GM23338 (cell line): Measurements from ENCODE around the gene APBB1IP. TPM values are rescaled to one million over a fixed set of nuclear protein-coding genes. Genes with fewer than 3 reads are reported as not detected.

Experiments
- ATAC-seq: fragments of 200-7000 bp; cut with Tn5 transposase; 3 replicates; pipeline ENCODE4 v1.9.1; 2020
- DNase-seq: peaks from one replicate; pipeline ENCODE4 v3.0.0-alpha.2; 2015; ENCODE audit warnings: low spot score
- H2AFZ ChIP-seq: fragments of 200-600 bp; sonication (generic); 2 replicates; pipeline ENCODE4 v1.8.0; 2016; ENCODE audit warnings: antibody characterized with exemption, mild to moderate bottlenecking, moderate library complexity
- H3F3A ChIP-seq: fragments of 200-600 bp; sonication (generic); replicated peaks from 2 replicates; pipeline ENCODE4 v1.8.0; 2017; ENCODE audit warnings: antibody characterized with exemption, mixed run types, low read depth
- H3K27ac ChIP-seq: fragments of 200-600 bp; sonication (generic); 2 replicates; pipeline ENCODE4 v1.6.1; 2016; ENCODE audit warnings: low read depth
- H3K27me3 ChIP-seq: fragments of 200-600 bp; sonication (generic); 2 replicates; pipeline ENCODE4 v1.8.0; 2016; ENCODE audit warnings: mild to moderate bottlenecking, mixed run types, moderate library complexity; ENCODE audit not compliant: insufficient read depth
- H3K36me3 ChIP-seq: fragments of 200-600 bp; sonication (generic); 2 replicates; pipeline ENCODE4 v1.8.0; 2016; ENCODE audit warnings: mild to moderate bottlenecking; ENCODE audit not compliant: insufficient read depth
- H3K4me1 ChIP-seq: fragments of 200-600 bp; sonication (generic); 2 replicates; pipeline ENCODE4 v1.8.0; 2016; ENCODE audit warnings: mild to moderate bottlenecking, moderate library complexity; ENCODE audit not compliant: insufficient read depth
- H3K4me2 ChIP-seq: fragments of 200-600 bp; sonication (generic); 2 replicates; pipeline ENCODE4 v1.7.1; 2017; ENCODE audit warnings: mixed run types
- H3K4me3 ChIP-seq: fragments of 200-600 bp; sonication (generic); 2 replicates; pipeline ENCODE4 v1.6.1; 2016; ENCODE audit warnings: mixed run types
- H3K79me2 ChIP-seq: fragments of 200-600 bp; sonication (generic); replicated peaks from 2 replicates; pipeline ENCODE4 v1.8.0; 2017; ENCODE audit warnings: mild to moderate bottlenecking; ENCODE audit not compliant: insufficient read depth
- H3K9me2 ChIP-seq: fragments of 200-600 bp; sonication (generic); 2 replicates; pipeline ENCODE4 v1.8.0; 2017; ENCODE audit not compliant: insufficient read depth
- H4K20me1 ChIP-seq: fragments of 200-600 bp; sonication (generic); replicated peaks from 2 replicates; pipeline ENCODE4 v1.8.0; 2017; ENCODE audit warnings: mild to moderate bottlenecking; ENCODE audit not compliant: insufficient read depth
- H3K27ac Mint-ChIP-seq: 2 replicates; pipeline ENCODE4 v1.8.0; 2020; ENCODE audit warnings: inconsistent platforms, mild to moderate bottlenecking, moderate library complexity, mixed read lengths
- H3K27me3 Mint-ChIP-seq: 3 replicates; pipeline ENCODE4 v1.8.0; 2022; ENCODE audit warnings: low read depth, mild to moderate bottlenecking, moderate library complexity, mixed read lengths, inconsistent platforms; ENCODE audit not compliant: insufficient read depth, poor library complexity
- H3K36me3 Mint-ChIP-seq: 3 replicates; pipeline ENCODE4 v1.8.0; 2021; ENCODE audit warnings: low read depth, mild to moderate bottlenecking, inconsistent platforms, moderate library complexity, mixed read lengths
- H3K4me1 Mint-ChIP-seq: 3 replicates; pipeline ENCODE4 v1.8.0; 2020; ENCODE audit warnings: mild to moderate bottlenecking, inconsistent platforms, mixed read lengths
- H3K4me3 Mint-ChIP-seq: 3 replicates; pipeline ENCODE4 v1.8.0; 2021; ENCODE audit warnings: moderate library complexity, mild to moderate bottlenecking, inconsistent platforms, mixed read lengths
- H3K9me3 Mint-ChIP-seq: 3 replicates; pipeline ENCODE4 v1.8.0; 2020; ENCODE audit warnings: moderate library complexity, mild to moderate bottlenecking, inconsistent platforms, mixed read lengths
- CTCF ChIP-seq, 2 experiments: fragments of 200-600 bp in 1 of 2; sonication (generic) in 1 of 2; conservative IDR thresholded peaks; 2 replicates each; pipeline versions ENCODE4 v1.5.1 to v1.6.1; 2016 to 2017; ENCODE audit warnings: antibody characterized with exemption in 2 of 2, low read depth in 2 of 2, mild to moderate bottlenecking in 2 of 2, moderate library complexity in 1 of 2
- JUNB ChIP-seq: IDR thresholded peaks from one replicate; pipeline ENCODE4 v1.6.1; 2016; ENCODE audit warnings: antibody characterized with exemption; ENCODE audit not compliant: unreplicated experiment
- STAT1 ChIP-seq: IDR thresholded peaks from one replicate; pipeline ENCODE4 v1.6.1; 2016; ENCODE audit warnings: antibody characterized with exemption; ENCODE audit not compliant: unreplicated experiment
- ZNF114 ChIP-seq: fragments of 250-450 bp; sonication (Bioruptor Pico); IDR thresholded peaks from 2 replicates; pipeline ENCODE4 v1.5.0; 2020; ENCODE audit warnings: mild to moderate bottlenecking, moderate library complexity
- polyA plus RNA-seq: library from polyadenylated mRNA; unstranded; fragments of >200 nt; fragmentation: Nextera tagmentation; extraction: Ambion mirVana; gene quantifications from 2 replicates; pipeline ENCODE4 v1.2.1, GENCODE V29; 2016
- total RNA-seq: library from RNA; depleted of rRNA; stranded (reverse); fragments of >200 nt; shearing (Covaris generic); gene quantifications from 2 replicates; pipeline ENCODE4 v1.2.3, GENCODE V29; 2014
- TF ChIP-seq, protein P1 (sequence below): fragments of 250-450 bp; sonication (Bioruptor Pico); IDR thresholded peaks from 2 replicates; pipeline ENCODE4 v1.5.0; 2020; ENCODE audit warnings: mild to moderate bottlenecking, moderate library complexity

Gene APBB1IP
- total and polyA plus RNA-seq, 2 experiments from 2014 or later, result 0.14 to 0.16 TPM

DNA sequence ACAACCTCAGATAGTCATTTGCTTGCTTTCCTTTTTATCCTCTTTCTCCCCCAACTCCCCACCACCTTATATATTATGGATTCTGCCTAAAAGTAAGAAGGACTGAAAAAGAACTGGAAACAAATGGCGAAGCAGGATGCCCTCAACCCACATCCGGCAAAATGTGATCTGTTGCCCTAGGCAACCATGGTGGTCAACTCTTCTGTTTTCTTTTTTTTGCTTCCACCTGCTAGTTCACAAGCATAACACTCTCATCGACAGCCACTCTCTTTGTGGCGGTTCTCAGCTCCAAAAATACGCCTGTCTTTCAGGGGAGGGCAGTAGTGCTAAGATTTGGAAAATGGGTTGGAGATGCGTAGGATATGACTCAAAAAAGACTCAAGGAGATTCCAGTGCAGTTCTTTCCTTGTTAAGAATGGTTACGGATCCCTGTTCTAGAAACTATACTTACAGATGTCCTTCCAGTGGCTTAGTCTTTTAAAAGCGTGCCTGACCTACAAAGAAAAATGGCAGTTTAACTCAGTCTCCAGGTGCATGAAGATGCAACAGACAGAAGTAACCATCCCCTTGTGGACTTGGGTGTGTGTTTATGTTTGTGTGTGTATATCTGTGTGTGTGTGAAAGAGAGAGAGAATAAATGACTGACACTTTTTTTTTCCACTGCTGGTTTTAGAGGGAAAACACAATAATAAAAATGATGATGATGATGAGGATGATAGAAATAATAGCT lies 10.7 kb downstream of the APBB1IP start:
- Histone ChIP-seq H3K9me2 (no peaks in the 10 kb centered on the region), H3K4me2 (no peak overlapping the region), H3K36me3 (no peaks in the 10 kb centered on the region), H3K4me1 (no peaks in the 10 kb centered on the region), H3K79me2 (no peaks in the 10 kb centered on the region), H3K27me3 (no peaks in the 10 kb centered on the region), H4K20me1 (no peaks in the 10 kb centered on the region), H3K4me3 (no peak overlapping the region), H3F3A (no peaks in the 10 kb centered on the region), H2AFZ (no peak overlapping the region), H3K27ac (no peak overlapping the region)
- TF ChIP-seq, protein P1, sequence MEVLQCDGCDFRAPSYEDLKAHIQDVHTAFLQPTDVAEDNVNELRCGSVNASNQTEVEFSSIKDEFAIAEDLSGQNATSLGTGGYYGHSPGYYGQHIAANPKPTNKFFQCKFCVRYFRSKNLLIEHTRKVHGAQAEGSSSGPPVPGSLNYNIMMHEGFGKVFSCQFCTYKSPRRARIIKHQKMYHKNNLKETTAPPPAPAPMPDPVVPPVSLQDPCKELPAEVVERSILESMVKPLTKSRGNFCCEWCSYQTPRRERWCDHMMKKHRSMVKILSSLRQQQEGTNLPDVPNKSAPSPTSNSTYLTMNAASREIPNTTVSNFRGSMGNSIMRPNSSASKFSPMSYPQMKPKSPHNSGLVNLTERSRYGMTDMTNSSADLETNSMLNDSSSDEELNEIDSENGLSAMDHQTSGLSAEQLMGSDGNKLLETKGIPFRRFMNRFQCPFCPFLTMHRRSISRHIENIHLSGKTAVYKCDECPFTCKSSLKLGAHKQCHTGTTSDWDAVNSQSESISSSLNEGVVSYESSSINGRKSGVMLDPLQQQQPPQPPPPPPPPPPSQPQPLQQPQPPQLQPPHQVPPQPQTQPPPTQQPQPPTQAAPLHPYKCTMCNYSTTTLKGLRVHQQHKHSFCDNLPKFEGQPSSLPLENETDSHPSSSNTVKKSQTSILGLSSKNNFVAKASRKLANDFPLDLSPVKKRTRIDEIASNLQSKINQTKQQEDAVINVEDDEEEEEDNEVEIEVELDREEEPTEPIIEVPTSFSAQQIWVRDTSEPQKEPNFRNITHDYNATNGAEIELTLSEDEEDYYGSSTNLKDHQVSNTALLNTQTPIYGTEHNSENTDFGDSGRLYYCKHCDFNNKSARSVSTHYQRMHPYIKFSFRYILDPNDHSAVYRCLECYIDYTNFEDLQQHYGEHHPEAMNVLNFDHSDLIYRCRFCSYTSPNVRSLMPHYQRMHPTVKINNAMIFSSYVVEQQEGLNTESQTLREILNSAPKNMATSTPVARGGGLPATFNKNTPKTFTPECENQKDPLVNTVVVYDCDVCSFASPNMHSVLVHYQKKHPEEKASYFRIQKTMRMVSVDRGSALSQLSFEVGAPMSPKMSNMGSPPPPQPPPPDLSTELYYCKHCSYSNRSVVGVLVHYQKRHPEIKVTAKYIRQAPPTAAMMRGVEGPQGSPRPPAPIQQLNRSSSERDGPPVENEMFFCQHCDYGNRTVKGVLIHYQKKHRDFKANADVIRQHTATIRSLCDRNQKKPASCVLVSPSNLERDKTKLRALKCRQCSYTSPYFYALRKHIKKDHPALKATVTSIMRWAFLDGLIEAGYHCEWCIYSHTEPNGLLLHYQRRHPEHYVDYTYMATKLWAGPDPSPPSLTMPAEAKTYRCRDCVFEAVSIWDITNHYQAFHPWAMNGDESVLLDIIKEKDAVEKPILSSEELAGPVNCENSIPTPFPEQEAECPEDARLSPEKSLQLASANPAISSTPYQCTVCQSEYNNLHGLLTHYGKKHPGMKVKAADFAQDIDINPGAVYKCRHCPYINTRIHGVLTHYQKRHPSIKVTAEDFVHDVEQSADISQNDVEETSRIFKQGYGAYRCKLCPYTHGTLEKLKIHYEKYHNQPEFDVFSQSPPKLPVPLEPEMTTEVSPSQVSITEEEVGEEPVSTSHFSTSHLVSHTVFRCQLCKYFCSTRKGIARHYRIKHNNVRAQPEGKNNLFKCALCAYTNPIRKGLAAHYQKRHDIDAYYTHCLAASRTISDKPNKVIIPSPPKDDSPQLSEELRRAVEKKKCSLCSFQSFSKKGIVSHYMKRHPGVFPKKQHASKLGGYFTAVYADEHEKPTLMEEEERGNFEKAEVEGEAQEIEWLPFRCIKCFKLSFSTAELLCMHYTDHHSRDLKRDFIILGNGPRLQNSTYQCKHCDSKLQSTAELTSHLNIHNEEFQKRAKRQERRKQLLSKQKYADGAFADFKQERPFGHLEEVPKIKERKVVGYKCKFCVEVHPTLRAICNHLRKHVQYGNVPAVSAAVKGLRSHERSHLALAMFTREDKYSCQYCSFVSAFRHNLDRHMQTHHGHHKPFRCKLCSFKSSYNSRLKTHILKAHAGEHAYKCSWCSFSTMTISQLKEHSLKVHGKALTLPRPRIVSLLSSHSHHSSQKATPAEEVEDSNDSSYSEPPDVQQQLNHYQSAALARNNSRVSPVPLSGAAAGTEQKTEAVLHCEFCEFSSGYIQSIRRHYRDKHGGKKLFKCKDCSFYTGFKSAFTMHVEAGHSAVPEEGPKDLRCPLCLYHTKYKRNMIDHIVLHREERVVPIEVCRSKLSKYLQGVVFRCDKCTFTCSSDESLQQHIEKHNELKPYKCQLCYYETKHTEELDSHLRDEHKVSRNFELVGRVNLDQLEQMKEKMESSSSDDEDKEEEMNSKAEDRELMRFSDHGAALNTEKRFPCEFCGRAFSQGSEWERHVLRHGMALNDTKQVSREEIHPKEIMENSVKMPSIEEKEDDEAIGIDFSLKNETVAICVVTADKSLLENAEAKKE (CRISPR knock-in tag), result no peak
- TF ChIP-seq CTCF (conservative IDR thresholded peaks at IDR 0.05; ENCODE audit: low read depth in 2 of 2) (no peak), JUNB (no peak), STAT1 (no peak), ZNF114 (CRISPR knock-in tag) (no peak)
- Mint-ChIP-seq H3K27me3 (peaks cover 2% of the 10 kb centered on the region), H3K27ac (no peak overlapping the region), H3K36me3 (no peaks in the 10 kb centered on the region), H3K9me3 (no peaks in the 10 kb centered on the region; the same call in 2 of the 3 replicates), H3K4me1 (no peaks in the 10 kb centered on the region; the same call in 2 of the 3 replicates), H3K4me3 (no peak overlapping the region)
- ATAC-seq, result no peak
- peak; percentile 19 for DNase-seq
